B cell (primary cell): ENCODE results near the gene LCE4A. TPM values are rescaled to one million over a fixed set of nuclear protein-coding genes. Genes with fewer than 3 reads are reported as not detected.
"Not testable (repeated sequence)": the region's sequence is repeated elsewhere in the genome, so short reads cannot be mapped to it uniquely, and the experiment has no call there.

Experiments used
- ATAC-seq: fragments of 200-7000 bp; cut with Tn5 transposase; one replicate; pipeline ENCODE4 v1.10.0; 2021; ENCODE audit warnings: low read depth, mild to moderate bottlenecking, moderate number of reproducible peaks, moderate library complexity
- CTCF ChIA-PET: fragments of 350-600 bp; sonication (Branson Sonifier 250); formaldehyde crosslinking; loops from one replicate; lab custom pipeline; 2021; ENCODE audit warnings: antibody characterized with exemption, inconsistent platforms; lab: Charles Lee
- POLR2A ChIA-PET: fragments of 350-600 bp; sonication (Branson Sonifier 250); formaldehyde crosslinking; loops from one replicate; lab custom pipeline; 2021; ENCODE audit warnings: antibody characterized with exemption; lab: Charles Lee
- DNase-seq: peaks from one replicate; pipeline ENCODE4 v3.0.0; 2013
- H2AFZ ChIP-seq: 2 replicates; pipeline ENCODE4 v1.6.1; 2012; ENCODE audit warnings: mild to moderate bottlenecking, low read depth, low read length; ENCODE audit not compliant: insufficient read depth, poor library complexity, severe bottlenecking
- H3K27ac ChIP-seq, 2 donors: 1 replicate in 1 of 2; 2 replicates in 1 of 2; pipeline ENCODE4 v1.5.1; 2012 to 2013; ENCODE audit warnings: low read length in 2 of 2, mild to moderate bottlenecking in 2 of 2, moderate library complexity in 1 of 2
- H3K27me3 ChIP-seq, 4 experiments: fragments of 200-600 bp in 1 of 4; sonication (generic) in 1 of 4; replicated peaks in 1 of 4; 1 replicate in 2 of 4; 2 replicates in 2 of 4; pipeline versions ENCODE4 v1.6.1 to v1.7.0; 2013 to 2016; ENCODE audit warnings: low read length in 3 of 4, mild to moderate bottlenecking in 2 of 4, mixed read lengths in 1 of 4, moderate library complexity in 1 of 4; ENCODE audit not compliant: insufficient read depth in 4 of 4, control insufficient read depth in 3 of 4; ENCODE audit errors: control extremely low read depth in 1 of 4
- H3K36me3 ChIP-seq, 2 experiments: replicated peaks in 1 of 2; 1 replicate in 1 of 2; 2 replicates in 1 of 2; pipeline versions ENCODE4 v1.6.1 to v1.7.1; 2013; ENCODE audit warnings: low read length in 1 of 2; ENCODE audit not compliant: insufficient read depth in 2 of 2, control insufficient read depth in 1 of 2; ENCODE audit errors: control extremely low read depth in 1 of 2, extremely low read depth in 1 of 2
- H3K4me1 ChIP-seq, 2 donors: fragments of 200-600 bp in 1 of 2; sonication (generic) in 1 of 2; 1 replicate in 1 of 2; 2 replicates in 1 of 2; pipeline versions ENCODE4 v1.5.1 to v1.6.1; 2013 to 2017; ENCODE audit warnings: low read length in 2 of 2; ENCODE audit not compliant: control insufficient read depth in 2 of 2, insufficient read depth in 2 of 2
- H3K4me2 ChIP-seq: replicated peaks from 2 replicates; pipeline ENCODE3; 2012; ENCODE audit warnings: mild to moderate bottlenecking, low read depth, low read length; ENCODE audit not compliant: poor library complexity, severe bottlenecking
- H3K4me3 ChIP-seq, 5 experiments: fragments of 200-600 bp in 1 of 5; sonication (generic) in 1 of 5; 1 replicate in 3 of 5; 2 replicates in 2 of 5; pipeline versions ENCODE4 v1.5.1 to v1.7.0; 2011 to 2016; ENCODE audit warnings: low read length in 4 of 5, mild to moderate bottlenecking in 4 of 5, low read depth in 2 of 5, control low read depth in 1 of 5, moderate library complexity in 1 of 5; ENCODE audit not compliant: insufficient read depth in 1 of 5; ENCODE audit errors: control extremely low read depth in 1 of 5, extremely low read depth in 1 of 5
- H3K79me2 ChIP-seq: fragments of 200-600 bp; sonication (generic); one replicate; pipeline ENCODE4 v1.6.0; 2016; ENCODE audit warnings: low read length; ENCODE audit not compliant: control insufficient read depth, insufficient read depth
- H3K9ac ChIP-seq: fragments of 200-600 bp; sonication (generic); 2 replicates; pipeline ENCODE4 v1.6.1; 2017; ENCODE audit warnings: mild to moderate bottlenecking, low read length, moderate library complexity
- H3K9me3 ChIP-seq, 3 donors: one replicate each; pipeline versions ENCODE4 v1.6.1 to v1.7.1; 2013; ENCODE audit warnings: low read length in 2 of 3; ENCODE audit not compliant: control insufficient read depth in 2 of 3, insufficient read depth in 1 of 3; ENCODE audit errors: control extremely low read depth in 1 of 3
- H4K20me1 ChIP-seq: 2 replicates; pipeline ENCODE4 v1.6.0; 2012; ENCODE audit warnings: mild to moderate bottlenecking, low read length; ENCODE audit not compliant: insufficient read depth, control insufficient read depth, poor library complexity, severe bottlenecking
- H3K27ac Mint-ChIP-seq: one replicate; pipeline ENCODE4 v1.8.0; 2021; ENCODE audit warnings: mixed read lengths
- H3K27me3 Mint-ChIP-seq: one replicate; pipeline ENCODE4 v1.8.0; 2021; ENCODE audit warnings: mixed read lengths
- H3K4me1 Mint-ChIP-seq: one replicate; pipeline ENCODE4 v1.8.0; 2021; ENCODE audit warnings: mixed read lengths
- H3K4me3 Mint-ChIP-seq: one replicate; pipeline ENCODE4 v1.8.0; 2021; ENCODE audit warnings: mixed read lengths
- H3K9me3 Mint-ChIP-seq: one replicate; pipeline ENCODE4 v1.8.0; 2022; ENCODE audit warnings: mixed read lengths; ENCODE audit not compliant: insufficient read depth
- CTCF ChIP-seq: fragments of 200-600 bp; IDR thresholded peaks from one replicate; pipeline ENCODE4 v1.8.0; 2022; ENCODE audit warnings: antibody characterized with exemption, mild to moderate bottlenecking
- EZH2 ChIP-seq: IDR thresholded peaks from 2 replicates; pipeline ENCODE4 v1.6.1; 2012; ENCODE audit warnings: borderline replicate concordance, low read depth, mild to moderate bottlenecking, moderate library complexity, low read length; ENCODE audit not compliant: insufficient read depth, poor library complexity, severe bottlenecking
- WGBS: methylation state at CpG from one replicate; pipeline ENCODE4 v1.1.5; 2013; ENCODE audit warnings: missing lambda C conversion rate; ENCODE audit not compliant: insufficient coverage; 5-methylcytosine and 5-hydroxymethylcytosine counted together
- intact Hi-C: fragments of 100-400 bp; cut with micrococcal nuclease; formaldehyde crosslinking; loops from one replicate; pipeline ENCODE4 v1.10.0; 2022
- polyA plus RNA-seq: library from polyadenylated mRNA; depleted of rRNA; stranded (reverse); fragments of >200 nt; gene quantifications from 2 replicates; pipeline ENCODE4 v1.2.3, GENCODE V29; 2012
- total RNA-seq, 2 donors: library from RNA; stranded (reverse); fragments of 120-200 nt in 1 of 2; gene quantifications; 1 replicate in 1 of 2; 2 replicates in 1 of 2; pipeline versions ENCODE4 v1.2.3 to v1.2.4, GENCODE V29; 2013 to 2022

LCE4A gene
- total and polyA plus RNA-seq, 2 donors (not counting 1 experiment from before 2014, with no cell fraction given), result not detected

GRCh38 chr1:152667648-152668047 is 40.3 kb upstream of the LCE4A start:
- Histone ChIP-seq H3K27ac (no peak overlapping the region), H2AFZ (no peak overlapping the region), H3K4me3 (no peak overlapping the region), H3K27me3 (peaks cover 0 to 3% (median 0%) of the 10 kb centered on the region in 4 experiments), H3K4me1 (no peaks in the 10 kb centered on the region), H3K36me3 (no peaks in the 10 kb centered on the region), H3K4me2 (no peak overlapping the region), H3K9ac (no peak overlapping the region), H3K79me2 (no peaks in the 10 kb centered on the region), H3K9me3 (no peaks in the 10 kb centered on the region), H4K20me1 (no peaks in the 10 kb centered on the region)
- 89% methylated on average over 4 of the region's 5 CpGs for WGBS
- no peaks in the 10 kb centered on the region for H3K4me1 Mint-ChIP-seq
- ATAC-seq (no peak), DNase-seq (no peak)
- no peaks in the 10 kb centered on the region for H3K9me3 Mint-ChIP-seq
- no peak for TF ChIP-seq EZH2
- no peak overlapping the region for H3K27ac Mint-ChIP-seq
- intact Hi-C loops, result no loop called here
- H3K27me3 Mint-ChIP-seq, result peaks cover 20% of the 10 kb centered on the region
- CTCF ChIA-PET, result no interaction called here
- POLR2A ChIA-PET, result no interaction called here
- H3K4me3 Mint-ChIP-seq, result no peak overlapping the region

- no peak overlapping the region for H2AFZ ChIP-seq
- Mint-ChIP-seq H3K9me3 (no peaks in the 10 kb centered on the region), H3K4me1 (no peaks in the 10 kb centered on the region), H3K27me3 (peaks cover 15% of the 10 kb centered on the region), H3K4me3 (no peak overlapping the region), H3K27ac (no peak overlapping the region)
- DNase-seq, result no peak
- TF ChIP-seq CTCF, result no peak
- TF ChIP-seq EZH2, result no peak
- CTCF ChIA-PET, result no interaction called here
- H3K4me2 ChIP-seq, result no peak overlapping the region
- H3K27ac ChIP-seq, result no peak overlapping the region
- H4K20me1 ChIP-seq, result no peaks in the 10 kb centered on the region
- POLR2A ChIA-PET, result no interaction called here
- H3K9me3 ChIP-seq, result no peaks in the 10 kb centered on the region
- no peaks in the 10 kb centered on the region for H3K79me2 ChIP-seq
- H3K36me3 ChIP-seq, result no peaks in the 10 kb centered on the region
- H3K4me1 ChIP-seq, result no peaks in the 10 kb centered on the region
- no peak for ATAC-seq
- no peak overlapping the region for H3K9ac ChIP-seq
- intact Hi-C loops, result no loop called here
- no peak overlapping the region for H3K4me3 ChIP-seq
- H3K27me3 ChIP-seq, result no peaks in the 10 kb centered on the region
- WGBS, result no CpG with 5 or more reads among the region's 2 CpGs
Measured at GRCh38 chr1:152673016-152673415, 34.9 kb upstream of the LCE4A start.

GRCh38 chr1:152674983-152675382 is 33.0 kb upstream of the LCE4A start, which contains the start of gene LCE2C:
Gene LCE2C, plus strand, starts transcription at chr1:152675279. Its CDS starts 737 bp downstream, at chr1:152676016.
- H3K4me1 ChIP-seq, H2AFZ ChIP-seq, H4K20me1 ChIP-seq, H3K27ac Mint-ChIP-seq, H3K36me3 ChIP-seq, H3K4me1 Mint-ChIP-seq, H3K9me3 Mint-ChIP-seq, CTCF ChIA-PET, H3K27me3 ChIP-seq, H3K4me3 ChIP-seq, intact Hi-C loops, H3K4me3 Mint-ChIP-seq, H3K79me2 ChIP-seq, ATAC-seq, H3K4me2 ChIP-seq, H3K9ac ChIP-seq, H3K27ac ChIP-seq, H3K9me3 ChIP-seq, DNase-seq, POLR2A ChIA-PET: not testable (repeated sequence)
- peaks cover 24% of the 10 kb centered on the region for H3K27me3 Mint-ChIP-seq
- no CpG with 5 or more reads among the region's 3 CpGs for WGBS
